HuH-7.5 (cell line): Measurements from ENCODE around the gene IPMK.

ENCODE experiments used
- DNase-seq: peaks from one replicate; pipeline ENCODE4 v3.0.0; 2011; ENCODE audit warnings: low spot score

Gene IPMK

GRCh38 chr10:58153751-58154150 lies 113.9 kb downstream of the IPMK start:
- no peak for DNase-seq

- no peak for DNase-seq
Measured at GRCh38 chr10:58152673-58153263, 114.9 kb downstream of the IPMK start.

- no peak for DNase-seq
Measured at GRCh38 chr10:58150290-58150689, 117.4 kb downstream of the IPMK start.

GRCh38 chr10:58143944-58144343 lies 123.8 kb downstream of the IPMK start:
- DNase-seq, result no peak
